Measurements from ENCODE around the gene ABCB8. TPM values are rescaled to one million over a fixed set of nuclear protein-coding genes. Genes with fewer than 3 reads are reported as not detected.
"Not testable (repeated sequence)": the region's sequence is repeated elsewhere in the genome, so short reads cannot be mapped to it uniquely, and the experiment has no call there.

Gene ABCB8
- total RNA-seq, 1 donor from 2014 or later: 32.4 TPM

GRCh38 chr7:150997817-150998216 is 30.4 kb upstream of the ABCB8 start:
- DNase-seq (ENCODE audit: low spot score): no peak

- DNase-seq (ENCODE audit: low spot score): no peak
Observed at GRCh38 chr7:150998341-150998740, 29.9 kb upstream of the ABCB8 start.

DNA sequence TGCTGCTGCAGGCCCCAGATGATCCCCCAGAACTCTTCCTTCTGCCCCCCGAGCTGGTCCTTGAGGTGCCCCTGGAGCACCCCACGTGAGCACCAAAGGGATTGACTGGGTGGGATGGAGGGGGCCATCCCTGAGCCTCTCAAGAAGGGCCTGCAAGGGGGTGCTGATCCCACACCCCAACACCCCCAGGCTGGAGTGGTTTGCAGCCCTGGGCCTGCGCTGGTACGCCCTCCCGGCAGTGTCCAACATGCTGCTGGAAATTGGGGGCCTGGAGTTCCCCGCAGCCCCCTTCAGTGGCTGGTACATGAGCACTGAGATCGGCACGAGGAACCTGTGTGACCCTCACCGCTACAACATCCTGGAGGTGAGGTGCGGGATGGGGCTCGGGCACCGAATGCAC is 29.2 kb upstream of the ABCB8 start:
- no peak for DNase-seq (ENCODE audit: low spot score)

GRCh38 chr7:150999497-151000230 is 28.6 kb upstream of the ABCB8 start:
- DNase-seq (ENCODE audit: low spot score): no peak

- DNase-seq (ENCODE audit: low spot score): no peak
Observed at GRCh38 chr7:151000897-151001495, 27.3 kb upstream of the ABCB8 start.

DNA sequence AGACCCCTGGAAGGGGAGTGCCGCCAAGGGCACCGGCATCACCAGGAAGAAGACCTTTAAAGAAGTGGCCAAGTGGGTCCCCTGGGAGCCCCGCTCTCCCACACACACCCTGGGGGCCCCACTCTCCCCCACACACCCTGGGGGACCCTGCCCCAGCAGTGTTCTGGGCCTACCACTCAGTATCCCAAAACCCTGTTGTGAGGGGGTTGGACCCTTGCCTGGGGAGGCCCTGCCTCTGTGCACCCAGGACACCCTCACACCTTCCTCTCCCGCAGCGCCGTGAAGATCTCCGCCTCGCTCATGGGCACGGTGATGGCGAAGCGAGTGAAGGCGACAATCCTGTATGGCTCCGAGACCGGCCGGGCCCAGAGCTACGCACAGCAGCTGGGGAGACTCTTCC is 26.7 kb upstream of the ABCB8 start:
- DNase-seq (ENCODE audit: low spot score): no peak

DNA sequence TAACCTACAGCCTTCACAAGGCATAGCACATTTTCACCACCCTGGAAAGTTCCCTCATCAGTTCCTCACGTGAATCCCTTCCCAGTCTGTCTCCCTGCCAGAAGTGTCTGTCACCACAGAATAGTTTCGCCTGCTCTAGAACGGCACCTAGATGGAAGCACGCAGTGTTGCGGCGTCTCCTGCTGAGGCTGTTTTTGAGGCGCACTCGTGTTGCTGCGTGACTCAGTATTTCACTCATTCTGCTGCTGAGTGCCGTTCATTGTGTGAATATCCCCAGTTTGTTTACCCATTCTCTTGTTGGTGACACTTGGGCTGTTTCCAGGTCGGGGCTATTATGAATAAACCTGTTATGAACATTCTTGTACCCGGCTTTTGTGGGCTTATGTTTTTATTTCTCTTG is 24.7 kb upstream of the ABCB8 start:
- no peak for DNase-seq (ENCODE audit: low spot score)

- DNase-seq (ENCODE audit: low spot score): no peak
Observed at GRCh38 chr7:151005566-151005965, 22.7 kb upstream of the ABCB8 start.

DNA sequence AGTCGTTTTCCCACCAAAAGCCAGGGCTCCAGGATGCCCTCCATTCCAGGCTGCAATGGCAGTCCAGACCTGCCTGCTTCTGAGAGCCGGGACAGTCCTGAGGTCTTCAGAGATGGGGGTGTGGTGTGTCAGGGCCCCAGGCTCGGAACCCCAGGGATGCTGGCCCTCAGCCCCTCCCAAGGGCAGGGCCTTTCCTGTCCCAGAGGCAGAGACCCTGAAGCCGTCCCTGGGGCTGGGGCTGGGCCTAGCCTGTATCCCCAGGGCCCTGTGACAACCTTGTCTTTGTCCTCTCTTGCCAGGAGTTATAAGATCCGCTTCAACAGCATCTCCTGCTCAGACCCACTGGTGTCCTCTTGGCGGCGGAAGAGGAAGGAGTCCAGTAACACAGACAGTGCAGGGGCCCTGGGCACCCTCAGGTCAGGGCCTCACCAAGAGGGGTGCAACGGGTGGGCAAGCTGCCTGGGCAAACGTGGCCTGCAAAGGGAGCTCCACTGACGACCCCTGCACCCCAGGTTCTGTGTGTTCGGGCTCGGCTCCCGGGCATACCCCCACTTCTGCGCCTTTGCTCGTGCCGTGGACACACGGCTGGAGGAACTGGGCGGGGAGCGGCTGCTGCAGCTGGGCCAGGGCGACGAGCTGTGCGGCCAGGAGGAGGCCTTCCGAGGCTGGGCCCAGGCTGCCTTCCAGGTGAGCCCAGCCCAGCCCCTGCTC is 21.5 kb upstream of the ABCB8 start:
- no peak for DNase-seq (ENCODE audit: low spot score)

DNA sequence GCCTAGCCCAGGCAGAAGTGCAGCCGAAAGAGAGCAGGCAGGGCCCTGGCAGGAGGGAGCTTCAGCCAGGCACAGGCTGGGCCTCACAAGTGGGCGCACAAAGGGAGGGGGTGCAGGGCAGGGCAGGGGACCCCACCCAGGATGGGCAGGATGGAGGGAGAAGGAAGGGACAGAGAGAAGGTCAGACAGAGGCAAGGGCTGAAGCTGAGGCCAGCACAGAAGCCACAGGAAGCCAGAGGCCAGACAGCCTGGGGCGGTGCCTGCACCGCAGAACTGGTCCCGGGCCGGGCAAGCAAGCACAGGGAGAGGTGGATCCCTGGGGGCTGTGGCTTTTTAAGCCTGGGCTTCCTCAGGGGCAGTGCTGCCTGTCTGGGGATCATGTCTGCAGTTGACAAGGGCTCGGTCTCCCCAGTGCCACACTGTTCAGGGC is 20.8 kb upstream of the ABCB8 start:
- no peak for DNase-seq (ENCODE audit: low spot score)

GRCh38 chr7:151008143-151008510 is 20.1 kb upstream of the ABCB8 start:
- no peak for DNase-seq (ENCODE audit: low spot score)

- peak; percentile 68 for DNase-seq (ENCODE audit: low spot score)
Observed at GRCh38 chr7:151008511-151009323, 19.5 kb upstream of the ABCB8 start.

DNA sequence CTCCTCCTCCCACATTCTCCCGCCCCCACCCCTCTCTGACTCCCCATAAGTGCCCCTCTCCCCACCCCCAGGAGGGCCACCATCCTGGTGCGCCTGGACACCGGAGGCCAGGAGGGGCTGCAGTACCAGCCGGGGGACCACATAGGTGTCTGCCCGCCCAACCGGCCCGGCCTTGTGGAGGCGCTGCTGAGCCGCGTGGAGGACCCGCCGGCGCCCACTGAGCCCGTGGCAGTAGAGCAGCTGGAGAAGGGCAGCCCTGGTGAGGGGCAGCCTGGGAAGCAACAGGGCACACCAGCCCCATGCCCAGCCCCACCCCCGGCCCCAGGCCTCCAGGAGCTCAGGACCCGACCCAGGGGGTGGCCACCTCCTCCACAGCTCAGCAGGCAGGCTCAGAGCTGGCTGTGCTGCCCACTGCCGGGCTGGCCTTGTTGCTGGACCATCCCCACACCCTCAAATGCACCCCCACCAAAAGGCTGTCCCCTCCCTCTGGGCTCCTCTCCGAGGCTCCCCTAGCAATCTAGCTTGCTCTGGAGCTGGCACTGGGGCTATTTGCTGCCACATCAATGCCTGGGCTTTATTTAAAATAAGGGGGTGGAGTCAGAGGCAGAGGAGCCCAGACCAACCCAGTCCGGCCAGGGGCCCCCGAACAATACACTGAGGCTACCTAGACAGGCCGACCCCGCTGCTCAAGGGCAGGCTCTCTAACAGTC is 18.8 kb upstream of the ABCB8 start:
- DNase-seq (ENCODE audit: low spot score): no peak

- DNase-seq (ENCODE audit: low spot score): no peak
Observed at GRCh38 chr7:151010037-151010306, 18.3 kb upstream of the ABCB8 start.

GRCh38 chr7:151010307-151011096 is 17.7 kb upstream of the ABCB8 start:
- no peak for DNase-seq (ENCODE audit: low spot score)

DNA sequence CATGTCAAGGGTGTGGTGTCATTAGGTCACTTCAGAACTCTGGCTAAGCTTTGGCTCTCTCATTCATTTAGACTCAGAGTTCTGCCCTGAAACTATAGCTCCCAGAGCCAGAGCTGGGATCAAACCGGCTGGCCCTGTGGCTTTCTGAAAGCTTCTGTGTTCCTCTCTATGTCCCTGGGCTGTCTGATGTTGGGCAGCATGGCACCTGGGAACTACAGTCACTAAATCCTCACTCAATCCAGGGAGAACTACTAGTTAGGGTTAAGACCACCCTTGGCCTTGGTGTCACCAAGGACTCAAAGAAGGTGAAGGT is 17.2 kb upstream of the ABCB8 start:
- no peak for DNase-seq (ENCODE audit: low spot score)

DNA sequence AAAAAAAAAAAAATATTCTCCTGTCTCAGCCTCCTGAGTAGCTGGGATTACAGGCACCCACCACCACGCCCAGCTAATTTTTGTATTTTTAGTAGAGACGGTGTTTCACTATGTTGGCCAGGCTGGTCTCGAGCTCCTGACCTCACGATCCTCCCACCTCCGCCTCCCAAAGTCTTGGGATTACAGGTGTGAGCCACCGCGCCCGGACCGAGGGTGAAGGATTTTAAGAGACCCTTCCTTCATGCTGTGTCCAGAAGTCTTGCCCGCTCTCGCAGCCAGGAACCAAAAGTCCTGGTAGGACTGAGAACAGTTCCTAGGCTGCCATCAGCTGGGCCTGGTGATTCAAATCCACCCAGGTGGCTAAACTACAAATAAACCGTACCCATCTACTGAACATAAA is 16.6 kb upstream of the ABCB8 start:
- not testable (repeated sequence) for DNase-seq (ENCODE audit: low spot score)

DNA sequence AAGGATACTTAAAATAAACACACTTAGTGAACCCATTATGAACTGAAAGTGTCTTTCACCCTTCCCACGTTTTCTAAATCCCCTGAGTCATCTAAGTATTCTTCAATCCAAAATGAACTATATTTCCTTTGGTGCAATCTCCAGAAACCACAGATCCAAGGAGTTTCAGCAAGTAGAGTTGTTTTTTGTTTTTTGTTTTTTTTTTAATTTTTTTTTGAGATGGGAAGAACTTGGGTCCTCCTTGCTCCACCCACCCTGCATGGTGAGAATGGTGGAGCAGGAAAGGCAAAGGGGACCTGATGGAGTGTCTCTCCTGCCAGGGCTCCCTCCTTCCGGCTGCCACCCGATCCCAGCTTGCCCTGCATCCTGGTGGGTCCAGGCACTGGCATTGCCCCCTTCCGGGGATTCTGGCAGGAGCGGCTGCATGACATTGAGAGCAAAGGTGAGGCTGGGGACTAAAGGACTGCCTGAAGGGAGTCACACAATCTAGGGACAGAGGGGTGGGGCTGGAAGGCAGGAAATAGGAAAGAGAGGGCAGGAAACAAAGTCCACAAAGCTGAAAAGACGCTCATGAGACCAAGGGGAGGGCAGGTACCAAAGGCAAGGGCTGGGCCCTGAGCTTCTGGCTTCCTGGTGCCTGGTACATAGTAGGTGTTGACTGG is 16.1 kb upstream of the ABCB8 start:
- DNase-seq (ENCODE audit: low spot score): no peak

DNA sequence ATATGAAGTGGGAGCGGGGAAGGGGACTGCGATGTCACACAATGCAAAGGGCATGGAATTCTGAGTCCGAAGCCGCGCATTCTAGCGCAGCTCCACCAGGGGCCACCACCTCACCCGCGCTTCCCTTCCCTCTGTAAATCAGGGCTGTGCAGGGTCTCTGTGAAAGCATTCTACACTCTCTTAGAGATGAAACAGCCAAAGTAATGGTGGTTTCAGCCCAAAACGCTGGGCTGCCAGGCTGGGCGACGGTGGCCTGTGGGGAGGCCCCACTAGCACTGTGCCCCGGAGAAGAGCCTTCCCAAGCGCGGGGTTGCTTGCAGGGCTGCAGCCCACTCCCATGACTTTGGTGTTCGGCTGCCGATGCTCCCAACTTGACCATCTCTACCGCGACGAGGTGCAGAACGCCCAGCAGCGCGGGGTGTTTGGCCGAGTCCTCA is 15.3 kb upstream of the ABCB8 start:
- no peak for DNase-seq (ENCODE audit: low spot score)

DNA sequence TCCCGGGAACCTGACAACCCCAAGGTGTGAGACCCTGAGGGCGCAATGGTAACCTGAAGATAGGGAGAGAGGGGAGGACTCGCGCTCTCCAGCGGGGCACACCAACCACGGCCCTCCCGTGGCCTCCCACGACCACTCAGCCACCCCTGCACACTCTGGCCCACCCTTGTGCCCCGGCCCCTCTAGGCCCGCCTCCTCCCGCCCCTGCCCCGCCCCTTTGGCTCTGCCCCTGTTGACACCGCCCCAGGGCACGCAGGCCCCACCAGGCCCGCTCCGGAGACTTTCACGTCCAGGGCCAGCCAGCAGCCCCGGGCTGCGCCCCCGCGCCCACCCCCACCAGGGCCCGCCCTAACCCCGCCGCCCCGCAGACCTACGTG is 14.9 kb upstream of the ABCB8 start:
- DNase-seq (ENCODE audit: low spot score): no peak

Measured in ureter (tissue), 1 donor.